IPS-NIHi7 (cell line): ENCODE data around the gene ZNF804B.

Experiments used
- DNase-seq: peaks from one replicate; pipeline ENCODE4 v3.0.0; 2012; ENCODE audit warnings: mixed read lengths; ENCODE audit errors: extremely low spot score

ZNF804B gene

GRCh38 chr7:89264126-89264525, 504.6 kb downstream of the ZNF804B start:
- no peak for DNase-seq

DNA sequence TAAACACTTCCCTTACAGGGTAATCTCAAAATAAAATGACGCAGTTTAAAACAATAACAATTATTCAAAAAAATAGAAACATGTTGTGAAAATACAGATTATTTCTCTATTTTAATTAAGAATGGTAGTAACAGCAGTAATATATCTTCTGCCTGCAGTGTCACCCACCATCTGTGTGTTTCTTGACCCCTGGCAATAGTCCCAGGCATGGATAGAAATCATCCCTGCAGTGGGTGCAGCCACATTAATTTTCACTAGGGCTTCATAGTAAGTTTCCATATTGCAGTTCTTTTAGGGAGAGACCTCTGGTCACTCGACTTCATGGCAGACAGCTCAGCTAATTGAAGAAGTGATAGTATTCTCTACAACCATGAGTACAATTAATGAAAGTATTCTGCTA, 506.1 kb downstream of the ZNF804B start:
- no peak for DNase-seq

DNA sequence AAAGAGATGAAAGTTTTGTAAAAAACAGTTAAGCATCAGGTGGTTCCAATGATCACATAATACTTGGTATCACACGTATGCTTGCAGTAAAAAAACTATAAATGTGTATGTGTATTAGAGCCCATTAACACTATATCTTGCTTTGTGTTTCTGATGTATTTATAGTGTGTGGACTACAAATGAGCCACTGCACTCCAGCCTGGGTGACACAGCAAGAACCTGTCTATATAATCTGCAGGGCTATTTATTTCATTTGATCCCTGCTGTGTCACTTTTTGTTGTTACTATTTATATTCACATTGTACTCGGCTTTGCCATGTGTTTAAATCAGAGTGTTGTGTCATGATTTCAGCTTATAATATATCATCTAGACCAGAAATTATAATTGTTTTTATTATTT, 523.8 kb downstream of the ZNF804B start:
- no peak for DNase-seq

GRCh38 chr7:89308535-89308934, 549.0 kb downstream of the ZNF804B start:
- no peak for DNase-seq

GRCh38 chr7:89311886-89312285, 552.4 kb downstream of the ZNF804B start:
- no peak for DNase-seq

DNA sequence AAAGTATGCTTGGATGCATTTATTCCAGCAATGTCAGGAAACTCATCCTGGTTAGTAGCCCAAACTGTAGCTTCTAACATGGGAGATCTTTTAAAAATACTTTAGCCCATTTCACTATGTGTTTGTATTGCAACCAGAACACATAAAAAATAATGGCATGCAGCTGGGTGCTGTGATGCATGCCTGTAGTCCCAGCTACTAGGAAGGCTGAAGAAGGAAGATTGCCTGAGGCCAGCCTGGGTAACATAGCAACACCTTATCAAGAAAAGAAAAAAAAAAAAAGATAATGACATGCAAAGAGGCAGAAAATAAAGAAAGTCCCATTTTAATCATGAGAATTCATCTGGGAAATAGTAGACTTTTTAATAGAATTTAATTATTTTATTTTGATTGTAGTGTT, 553.1 kb downstream of the ZNF804B start:
- no peak for DNase-seq

- no peak for DNase-seq
Measured at GRCh38 chr7:89316584-89317251, 557.2 kb downstream of the ZNF804B start.

GRCh38 chr7:89332026-89332425, 572.5 kb downstream of the ZNF804B start:
- no peak for DNase-seq

DNA sequence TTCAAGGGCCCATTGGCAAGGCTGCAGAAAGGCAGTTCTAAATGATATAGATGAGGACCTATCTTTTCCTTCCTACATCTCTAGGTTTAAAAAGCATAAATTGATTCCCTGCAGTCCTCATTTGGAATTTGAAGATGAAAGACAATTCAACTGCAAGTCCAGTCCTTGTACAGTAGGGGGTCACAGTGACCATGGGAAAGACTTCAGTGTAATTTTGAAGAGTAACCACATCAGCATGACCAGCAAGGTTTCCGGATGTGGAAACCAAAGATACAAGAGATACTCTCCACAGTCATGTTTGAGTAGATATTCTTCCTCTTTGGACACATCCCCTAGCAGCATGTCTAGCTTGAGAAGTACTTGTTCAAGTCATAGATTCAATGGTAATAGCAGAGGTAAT, 575.3 kb downstream of the ZNF804B start:
- DNase-seq, result no peak

GRCh38 chr7:89335490-89335889, 576.0 kb downstream of the ZNF804B start:
- no peak for DNase-seq

GRCh38 chr7:89336121-89336520, 576.6 kb downstream of the ZNF804B start:
- DNase-seq, result no peak

GRCh38 chr7:89339748-89340147, 580.2 kb downstream of the ZNF804B start:
- no peak for DNase-seq

GRCh38 chr7:89357121-89357520, 597.6 kb downstream of the ZNF804B start:
- DNase-seq, result no peak

GRCh38 chr7:89377219-89377618, 617.7 kb downstream of the ZNF804B start:
- DNase-seq, result no peak

GRCh38 chr7:89385411-89385810, 625.9 kb downstream of the ZNF804B start:
- no peak for DNase-seq
